AML-193 (cell line): ENCODE measurements around the gene DPH1.
"Not testable (repeated sequence)": the region's sequence is repeated elsewhere in the genome, so short reads cannot be mapped to it uniquely, and the experiment has no call there.

Experiments
- DNase-seq, 2 experiments: peaks; one replicate each; lab custom pipeline; 2025; lab: John Stamatoyannopoulos, UW

Gene DPH1

GRCh38 chr17:2029911-2030778 lies at the start of gene DPH1:
Gene DPH1, plus strand, starts transcription at chr17:2030153. Its CDS starts 17 bp downstream, at chr17:2030170.
- peak; percentile 62 to 70 for DNase-seq

GRCh38 chr17:1980665-1981250 lies 49.2 kb upstream of the DPH1 start:
- DNase-seq: no peak

GRCh38 chr17:1982793-1983366 lies 47.1 kb upstream of the DPH1 start:
- not testable (repeated sequence) for DNase-seq

GRCh38 chr17:1985093-1985492 lies 44.9 kb upstream of the DPH1 start:
- DNase-seq: no peak

GRCh38 chr17:1985686-1986085 lies 44.3 kb upstream of the DPH1 start:
- no peak for DNase-seq

- no peak for DNase-seq
Observed at GRCh38 chr17:1986783-1987451, 43.0 kb upstream of the DPH1 start.

GRCh38 chr17:1989135-1989534 lies 40.8 kb upstream of the DPH1 start:
- no peak for DNase-seq

- no peak for DNase-seq
Observed at GRCh38 chr17:1992541-1992940, 37.4 kb upstream of the DPH1 start.

- DNase-seq: no peak
Observed at GRCh38 chr17:1994707-1995106, 35.2 kb upstream of the DPH1 start.

GRCh38 chr17:1995321-1995892 lies 34.5 kb upstream of the DPH1 start:
- DNase-seq: no peak

GRCh38 chr17:1995907-1996799 lies 33.8 kb upstream of the DPH1 start:
- DNase-seq: no peak

- no peak for DNase-seq
Observed at GRCh38 chr17:1996800-1997288, 33.1 kb upstream of the DPH1 start.

GRCh38 chr17:1997289-1997926 lies 32.5 kb upstream of the DPH1 start:
- DNase-seq: no peak

- no peak for DNase-seq
Observed at GRCh38 chr17:1997927-1998742, 31.8 kb upstream of the DPH1 start.

GRCh38 chr17:1999557-2000251 lies 30.2 kb upstream of the DPH1 start:
- no peak for DNase-seq

GRCh38 chr17:2002767-2003329 lies 27.1 kb upstream of the DPH1 start:
- DNase-seq: no peak

- no peak for DNase-seq
Observed at GRCh38 chr17:2003525-2003924, 26.4 kb upstream of the DPH1 start.

GRCh38 chr17:2004435-2004952 lies 25.5 kb upstream of the DPH1 start:
- no peak for DNase-seq
